Fibroblast of skin of right quadriceps (primary cell): ENCODE measurements around the gene ZNF664.
A peak's percentile ranks its signal among the peaks of the same experiment; 100 is the strongest.

ENCODE experiments used
- DNase-seq: peaks from one replicate; pipeline ENCODE4 v3.0.0-alpha.2; 2013

Gene ZNF664

GRCh38 chr12:124013073-124013472 lies 40.1 kb downstream of the ZNF664 start:
- no peak for DNase-seq

GRCh38 chr12:124015494-124016461 lies 42.8 kb downstream of the ZNF664 start:
- DNase-seq: no peak

DNA sequence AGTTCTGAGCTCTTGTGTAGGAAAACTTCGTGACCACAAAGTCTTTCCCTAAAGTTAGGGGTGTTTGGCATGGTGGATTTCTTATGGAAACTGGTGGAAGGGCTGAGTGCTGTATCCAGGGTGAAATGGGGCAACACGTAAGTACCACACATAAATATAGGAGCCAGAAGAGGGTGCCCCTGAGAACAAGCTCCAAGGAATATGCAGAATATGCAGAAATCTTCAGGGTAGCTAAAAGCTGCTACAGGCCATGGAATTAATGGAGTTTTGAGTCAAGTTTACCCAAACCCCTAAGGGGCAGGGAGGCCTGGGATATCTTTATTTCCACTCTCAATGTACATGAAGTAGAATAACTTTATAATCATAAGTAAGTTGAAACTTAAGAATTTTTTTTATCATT lies 44.0 kb downstream of the ZNF664 start:
- DNase-seq: no peak

DNA sequence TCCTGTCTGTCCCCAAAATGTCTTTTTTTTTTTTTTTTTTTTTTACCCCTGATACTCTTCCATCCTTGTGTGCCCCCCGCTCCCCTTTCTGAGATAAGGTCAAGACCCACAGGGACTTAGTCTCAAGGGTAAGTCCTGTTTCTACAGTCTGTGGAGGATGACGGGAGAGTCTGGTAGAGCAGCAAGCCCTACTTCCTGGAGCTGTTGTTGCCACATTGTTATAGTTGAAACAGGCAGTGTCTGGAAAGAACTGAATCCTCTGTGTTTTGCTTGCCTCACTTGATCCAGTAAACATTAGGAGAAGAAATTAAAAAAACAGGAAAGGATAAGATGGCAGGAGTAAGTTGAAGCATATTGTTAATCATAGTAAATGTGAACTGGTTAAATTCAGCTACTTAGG lies 45.5 kb downstream of the ZNF664 start:
- no peak for DNase-seq

- DNase-seq: no peak
Measured at GRCh38 chr12:124019115-124019514, 46.1 kb downstream of the ZNF664 start.

DNA sequence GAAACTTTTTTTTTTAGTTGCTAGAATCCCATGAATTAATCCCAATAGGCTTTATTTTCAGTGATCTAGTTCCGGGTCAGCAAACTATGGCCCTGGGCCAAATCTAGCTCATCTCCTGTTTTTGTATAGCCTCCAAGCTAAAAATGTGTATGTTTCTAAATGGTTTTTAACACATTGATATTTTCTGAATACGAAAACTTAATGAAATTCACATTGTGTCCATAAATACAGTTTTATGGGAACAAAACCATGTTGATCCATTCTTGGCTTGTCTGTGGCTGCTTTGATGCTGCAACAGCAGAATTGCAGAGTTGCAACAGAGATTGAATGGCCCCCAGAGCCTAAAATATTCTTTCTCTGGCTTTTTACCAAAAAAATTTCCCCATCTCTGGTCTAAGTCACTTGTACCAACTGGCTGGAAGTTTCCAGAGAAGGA lies 47.5 kb downstream of the ZNF664 start:
- DNase-seq: peak; percentile 63

GRCh38 chr12:124021007-124021406 lies 48.0 kb downstream of the ZNF664 start:
- DNase-seq: no peak

GRCh38 chr12:124022161-124022560 lies 49.1 kb downstream of the ZNF664 start:
- DNase-seq: no peak

DNA sequence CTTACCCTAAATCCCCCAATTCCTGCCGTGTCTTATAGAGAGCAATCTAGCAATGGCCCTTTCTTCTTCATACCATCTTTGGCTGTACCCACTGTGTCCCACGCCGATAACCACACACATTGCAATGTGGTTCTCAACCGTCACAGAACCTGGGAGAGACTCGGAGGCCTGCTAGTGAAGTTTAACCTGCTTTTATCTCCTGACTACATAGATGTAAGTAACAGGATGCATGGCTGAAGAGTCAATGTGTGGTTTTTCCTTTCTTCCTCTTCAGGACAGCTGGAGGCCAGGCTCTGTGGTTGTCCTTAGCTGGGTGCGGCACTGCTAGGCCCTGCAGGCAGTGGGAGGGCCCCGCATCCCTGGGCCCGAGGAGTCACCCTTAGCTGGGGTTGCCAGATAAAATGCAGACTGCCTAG lies 51.3 kb downstream of the ZNF664 start:
- DNase-seq: no peak

GRCh38 chr12:124024776-124025175 lies 51.8 kb downstream of the ZNF664 start:
- no peak for DNase-seq

DNA sequence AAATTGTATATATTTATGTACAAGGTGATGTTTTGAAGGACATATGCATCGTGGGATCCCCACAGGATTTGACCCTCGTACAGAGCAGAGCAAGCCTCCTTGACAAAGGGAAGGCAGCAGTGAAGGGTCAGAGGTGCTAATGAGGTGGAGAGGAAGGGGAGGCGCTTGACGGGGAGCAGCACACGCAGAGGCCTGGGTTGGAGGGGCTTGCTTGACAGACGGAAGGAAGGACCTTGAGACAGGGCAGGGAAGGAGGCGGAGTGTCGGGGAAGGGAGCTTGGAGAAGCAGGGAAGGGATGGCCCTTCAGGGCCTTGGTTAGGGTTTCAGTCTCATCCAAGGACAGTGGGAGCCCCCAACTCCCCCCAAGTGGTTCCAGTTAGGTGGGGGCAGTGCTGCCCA lies 52.6 kb downstream of the ZNF664 start:
- DNase-seq: no peak

- peak; percentile 84 for DNase-seq
Measured at GRCh38 chr12:124026755-124027745, 54.0 kb downstream of the ZNF664 start.

GRCh38 chr12:124027753-124028554 lies 54.9 kb downstream of the ZNF664 start:
- no peak for DNase-seq

- no peak for DNase-seq
Measured at GRCh38 chr12:124028555-124028925, 55.5 kb downstream of the ZNF664 start.

DNA sequence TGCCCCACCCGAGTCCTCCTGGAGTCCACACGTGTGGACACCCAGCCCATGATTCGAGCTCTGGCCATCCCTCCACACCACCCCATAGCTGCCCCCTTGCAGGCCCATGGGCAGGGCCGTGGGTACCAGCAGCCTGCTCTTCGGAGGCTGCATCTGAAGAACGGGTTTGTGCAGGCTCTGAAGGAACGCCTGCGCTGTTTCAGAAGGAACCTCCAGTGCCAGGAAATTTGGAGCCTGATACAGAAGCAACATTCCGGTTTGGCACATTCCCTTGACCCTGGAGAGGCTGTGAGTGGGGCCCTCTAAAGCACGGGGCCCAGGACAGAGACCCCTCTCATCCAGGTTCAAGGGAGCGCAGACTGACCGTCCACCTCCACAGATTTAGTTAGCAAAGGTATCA lies 57.0 kb downstream of the ZNF664 start:
- no peak for DNase-seq

- DNase-seq: peak; percentile 95
Measured at GRCh38 chr12:124030510-124030909, 57.5 kb downstream of the ZNF664 start.

DNA sequence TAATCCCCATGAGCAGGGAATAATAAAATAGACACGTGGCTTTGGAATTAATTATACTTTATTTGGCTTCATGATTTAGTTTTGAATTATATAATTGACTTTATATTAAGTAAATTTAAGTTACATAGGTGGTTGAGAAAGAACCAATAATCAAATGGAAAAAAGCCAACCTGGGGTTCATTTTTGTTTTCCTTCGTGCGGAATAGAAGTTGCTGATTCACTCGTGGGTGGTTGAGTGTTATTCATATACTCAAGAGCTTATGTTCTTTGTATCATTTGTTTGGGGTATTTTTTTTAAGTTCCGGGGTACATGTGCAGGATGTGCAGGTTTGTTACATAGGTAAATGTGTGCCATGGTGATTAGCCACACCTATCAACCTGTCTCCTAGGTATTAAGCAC lies 58.0 kb downstream of the ZNF664 start:
- DNase-seq: no peak

GRCh38 chr12:124032265-124032886 lies 59.4 kb downstream of the ZNF664 start:
- peak; percentile 67 for DNase-seq

- DNase-seq: no peak
Measured at GRCh38 chr12:124033859-124034258, 60.8 kb downstream of the ZNF664 start.

DNA sequence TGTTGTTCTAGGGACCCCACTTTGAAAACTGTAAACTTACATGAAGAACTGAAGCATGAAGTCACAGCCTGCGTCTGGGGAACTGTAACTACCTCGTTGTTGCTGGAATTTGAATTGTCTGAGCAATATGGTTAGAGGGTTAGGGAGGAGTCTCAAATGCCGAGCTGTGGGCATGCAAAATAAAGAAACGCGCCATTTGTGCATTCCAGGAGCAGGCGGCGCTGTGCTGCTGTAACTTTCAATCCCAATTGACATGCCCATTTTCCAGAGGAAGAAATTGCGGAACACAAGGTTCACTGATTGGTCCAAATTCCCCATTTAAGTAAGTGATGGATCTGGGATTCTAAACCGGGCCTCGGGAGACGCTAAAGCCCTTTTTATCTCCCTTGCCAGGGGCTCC lies 61.3 kb downstream of the ZNF664 start:
- DNase-seq: no peak

DNA sequence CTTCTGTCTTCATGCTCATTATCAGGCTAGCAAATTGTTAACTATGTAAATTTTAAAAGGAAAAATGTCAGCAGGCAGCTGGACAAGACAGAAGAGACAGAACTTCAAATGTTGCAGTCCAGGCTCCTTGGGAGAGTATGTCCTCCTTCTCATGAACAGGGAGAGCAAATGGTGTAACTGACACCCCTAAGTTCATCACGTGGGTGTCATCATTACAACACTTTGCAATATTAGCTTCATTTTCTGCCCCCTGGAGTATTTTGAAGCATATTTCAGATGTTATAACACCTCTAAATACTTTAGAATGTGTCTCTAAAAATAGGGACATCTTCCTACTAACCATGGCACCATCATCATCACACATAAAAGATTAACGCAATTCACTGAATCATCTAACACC lies 62.1 kb downstream of the ZNF664 start:
- no peak for DNase-seq

DNA sequence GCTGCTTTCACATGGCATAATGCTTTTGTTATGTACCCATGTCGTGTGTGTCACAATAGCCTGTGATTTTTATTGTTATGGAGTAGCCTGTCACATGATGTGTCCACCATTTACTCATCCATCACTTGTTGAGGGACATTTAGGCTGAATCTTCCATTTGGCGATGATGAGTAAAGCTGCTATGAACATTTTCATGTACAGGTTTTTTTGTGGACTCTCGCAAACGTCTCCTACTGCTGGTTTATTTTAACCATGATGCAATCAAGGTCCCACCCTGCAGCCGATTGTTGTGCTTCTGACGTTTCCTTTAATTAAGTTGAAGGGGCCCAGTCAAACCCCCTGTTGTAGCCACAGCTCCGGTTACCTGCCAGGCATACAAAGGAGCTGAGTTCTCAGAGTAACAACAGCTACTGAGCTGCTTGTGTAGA lies 63.2 kb downstream of the ZNF664 start:
- DNase-seq: no peak
